Panc1 (cell line): ENCODE data around the gene ZNF175. TPM values are rescaled to one million over a fixed set of nuclear protein-coding genes. Genes with fewer than 3 reads are reported as not detected.
"Not testable (repeated sequence)": the region's sequence is repeated elsewhere in the genome, so short reads cannot be mapped to it uniquely, and the experiment has no call there.

ENCODE experiments used
- ATAC-seq: fragments of 200-7000 bp; cut with Tn5 transposase; 2 replicates; pipeline ENCODE4 v1.9.1; 2020; ENCODE audit warnings: mild to moderate bottlenecking, moderate library complexity
- BruUV-seq: library from RNA; stranded (reverse); fragments of 400-500 nt; replicated peaks from 2 replicates; lab custom pipeline; 2021; lab: Mats Ljungman, UMichigan
- CTCF ChIA-PET: fragments of 300-600 bp; sonication (Branson Sonifier 250); formaldehyde crosslinking; loops from one replicate; lab custom pipeline; 2022; ENCODE audit warnings: antibody characterized with exemption; lab: Charles Lee
- POLR2A ChIA-PET: fragments of 300-600 bp; sonication (Branson Sonifier 250); formaldehyde crosslinking; loops from one replicate; lab custom pipeline; 2022; ENCODE audit warnings: antibody characterized with exemption; lab: Charles Lee
- DNase-seq: peaks from one replicate; pipeline ENCODE4 v3.0.0-alpha.2; 2010; ENCODE audit warnings: low read depth, low spot score
- H3K27ac ChIP-seq: 2 replicates; pipeline ENCODE4 v1.5.1; 2011; ENCODE audit warnings: mild to moderate bottlenecking, low read length, inconsistent platforms
- H3K27me3 ChIP-seq: fragments of 200-500 bp; sonication (Bioruptor generic); 2 replicates; pipeline ENCODE4 v1.6.0; 2014; ENCODE audit warnings: low read length, inconsistent platforms; ENCODE audit not compliant: control insufficient read depth, insufficient read depth
- H3K36me3 ChIP-seq: fragments of 200-500 bp; sonication (Bioruptor generic); 2 replicates; pipeline ENCODE4 v1.5.1; 2014; ENCODE audit warnings: inconsistent platforms, mild to moderate bottlenecking, low read length, moderate library complexity; ENCODE audit not compliant: control insufficient read depth, insufficient read depth
- H3K4me1 ChIP-seq: 2 replicates; pipeline ENCODE4 v1.5.1; 2011; ENCODE audit warnings: inconsistent platforms, mild to moderate bottlenecking, low read length, moderate library complexity; ENCODE audit not compliant: control insufficient read depth, insufficient read depth
- H3K4me3 ChIP-seq, 2 experiments: 2 replicates each; pipeline ENCODE4 v1.5.1; 2011 to 2012; ENCODE audit warnings: low read depth in 2 of 2, low read length in 2 of 2, mild to moderate bottlenecking in 2 of 2, inconsistent platforms in 1 of 2, moderate library complexity in 1 of 2
- H3K9me3 ChIP-seq: fragments of 200-500 bp; sonication (Bioruptor generic); 2 replicates; pipeline ENCODE4 v1.5.1; 2014; ENCODE audit warnings: low read depth, mild to moderate bottlenecking, inconsistent platforms, low read length, moderate library complexity; ENCODE audit not compliant: control insufficient read depth, insufficient read depth
- CTCF ChIP-seq: fragments of 450-650 bp; IDR thresholded peaks from 2 replicates; pipeline ENCODE4 v1.5.1; 2017; ENCODE audit warnings: mild to moderate bottlenecking
- POLR2AphosphoS5 ChIP-seq: IDR thresholded peaks from 2 replicates; pipeline ENCODE4 v1.6.1; 2012; ENCODE audit warnings: mild to moderate bottlenecking, low read depth, low read length, moderate library complexity
- REST ChIP-seq, 2 experiments: IDR thresholded peaks; 2 replicates each; pipeline ENCODE4 v1.6.1; 2011 to 2012; ENCODE audit warnings: low read depth in 2 of 2, control low read depth in 1 of 2, low read length in 1 of 2, mild to moderate bottlenecking in 1 of 2, moderate library complexity in 1 of 2; ENCODE audit not compliant: insufficient read depth in 1 of 2
- SIN3A ChIP-seq: IDR thresholded peaks from 2 replicates; pipeline ENCODE4 v1.6.1; 2012; ENCODE audit warnings: low read depth, mild to moderate bottlenecking, low read length, moderate library complexity, borderline replicate concordance; ENCODE audit not compliant: insufficient read depth
- TCF7L2 ChIP-seq: IDR thresholded peaks from 2 replicates; pipeline ENCODE4 v1.6.1; 2011; ENCODE audit warnings: mild to moderate bottlenecking, low read depth, low read length, inconsistent platforms
- in situ Hi-C: cut with HindIII; loops from 2 replicates; pipeline ENCODE4 v1.10.0; 2016; ENCODE audit warnings: low sequenced_read_pairs, low pct_unique_long_range_greater_than_20kb
- intact Hi-C: fragments of 100-400 bp; cut with micrococcal nuclease; formaldehyde crosslinking; loops from one replicate; pipeline ENCODE4 v1.10.0; 2022; ENCODE audit not compliant: unreplicated experiment
- total RNA-seq: library from RNA; stranded (reverse); gene quantifications from one replicate; pipeline ENCODE4 v1.2.1, GENCODE V29; 2021; ENCODE audit not compliant: unreplicated experiment

Gene ZNF175
- total RNA-seq, 1 experiment from 2014 or later = 7.3 TPM

- H3K4me1 ChIP-seq = no peaks in the 10 kb centered on the region
- in situ Hi-C loops = no loop called here
- CTCF ChIA-PET = no interaction called here
- H3K9me3 ChIP-seq = no peaks in the 10 kb centered on the region
- ATAC-seq = no peak
- no peaks in the 10 kb centered on the region for H3K36me3 ChIP-seq
- intact Hi-C loops = no loop called here
- DNase-seq = no peak
- POLR2A ChIA-PET = no interaction called here
- peaks cover 2% of the 10 kb centered on the region; the same call in 1 of the 2 replicates for H3K27me3 ChIP-seq
- H3K4me3 ChIP-seq = no peak overlapping the region
- no peak overlapping the region for H3K27ac ChIP-seq
- TF ChIP-seq CTCF (no peak), REST (IDR thresholded peaks at IDR 0.05; ENCODE audit: insufficient read depth in 1 of 2, low read depth in 2 of 2, low read length in 1 of 2) (no peak), SIN3A (no peak), POLR2AphosphoS5 (no peak), TCF7L2 (no peak)
- no TSS peak for BruUV-seq
Measured at GRCh38 chr19:51628153-51628939, 57.3 kb downstream of the ZNF175 start.

- not testable (repeated sequence) for BruUV-seq
Measured at GRCh38 chr19:51630315-51630714, 59.2 kb downstream of the ZNF175 start, which contains the start of gene SIGLEC5. Gene SIGLEC5, minus strand, starts transcription at chr19:51630401. Its CDS starts 66 bp downstream, at chr19:51630335.

GRCh38 chr19:51632126-51632525, 61.0 kb downstream of the ZNF175 start:
- intact Hi-C loops = no loop called here
- in situ Hi-C loops = no loop called here
- Histone ChIP-seq H3K4me1 (no peaks in the 10 kb centered on the region), H3K27ac (no peak overlapping the region), H3K27me3 (no peaks in the 10 kb centered on the region; the same call in 1 of the 2 replicates), H3K4me3 (no peak overlapping the region), H3K9me3 (no peaks in the 10 kb centered on the region), H3K36me3 (no peaks in the 10 kb centered on the region)
- TF ChIP-seq REST (IDR thresholded peaks at IDR 0.05; ENCODE audit: insufficient read depth in 1 of 2, low read depth in 2 of 2, low read length in 1 of 2) = no peak
- ChIA-PET POLR2A (no interaction called here), CTCF (no interaction called here)
- no peak for DNase-seq
- ATAC-seq = no peak
- no TSS peak for BruUV-seq

More at GRCh38 chr19:51630315-51630714, 59.2 kb downstream of the ZNF175 start, which contains the start of gene SIGLEC5:
- ATAC-seq, CTCF ChIA-PET, H3K9me3 ChIP-seq, DNase-seq, in situ Hi-C loops, H3K4me1 ChIP-seq, H3K4me3 ChIP-seq, H3K27ac ChIP-seq, H3K27me3 ChIP-seq, POLR2A ChIA-PET, intact Hi-C loops, H3K36me3 ChIP-seq: not testable (repeated sequence)
